ENCODE results near the gene OR10A6. TPM values are rescaled to one million over a fixed set of nuclear protein-coding genes. Genes with fewer than 3 reads are reported as not detected.

The OR10A6 gene
- total and polyA plus RNA-seq, 9 of the 15 experiments (the other 6 are each of a cell fraction or from before 2014, with no cell fraction given), result not detected

DNA sequence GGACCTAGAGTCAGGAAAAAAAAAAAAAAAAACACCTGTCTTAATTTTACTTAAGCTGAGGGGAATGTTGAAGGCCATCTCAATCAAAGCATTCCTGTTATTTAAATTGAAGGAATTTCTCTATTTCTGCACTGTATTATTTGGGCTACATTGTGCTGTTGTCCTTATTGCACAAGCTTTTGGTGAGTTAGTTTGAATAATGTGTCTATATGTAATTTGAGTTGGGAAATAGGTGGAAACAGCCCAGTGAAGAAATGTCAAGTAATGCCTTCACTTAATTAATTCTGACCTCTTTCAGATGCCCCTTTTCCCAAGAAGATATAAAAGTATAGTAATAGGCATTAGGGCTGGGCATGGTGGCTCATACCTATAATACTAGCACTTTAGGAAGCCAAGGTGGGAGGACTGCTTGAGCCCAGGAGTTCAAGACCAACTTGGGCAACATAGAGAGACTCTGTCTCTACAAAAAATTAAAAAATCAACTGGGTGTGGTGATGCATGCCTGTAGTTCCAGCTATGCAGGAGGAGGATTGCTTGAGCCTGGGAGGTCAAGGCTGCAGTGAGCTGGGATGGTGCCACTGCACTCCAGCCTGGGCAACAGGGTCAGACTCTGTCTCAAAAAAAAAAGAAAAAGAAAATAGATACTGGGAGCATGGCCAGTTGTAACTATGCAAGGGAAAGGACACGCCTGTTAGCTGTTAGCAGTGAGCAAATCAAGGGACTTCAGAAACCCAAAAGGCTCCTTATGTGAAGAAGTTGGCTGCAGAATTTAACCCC, 34.9 kb downstream of the OR10A6 start:
- WGBS (ENCODE audit: insufficient coverage, low coverage, missing lambda C conversion rate), result 0% methylated on average over 1 of the region's 1 CpG
- Histone ChIP-seq H3K9me1 (ENCODE audit: control insufficient read depth, insufficient read depth, low read length) (no peaks in the 10 kb centered on the region), H3K4me1 (replicated peaks in 1 of 2; ENCODE audit: control insufficient read depth in 2 of 2, insufficient read depth in 2 of 2, low read length in 2 of 2) (no peaks in the 10 kb centered on the region), H3K9me3 (replicated peaks; ENCODE audit: control insufficient read depth, insufficient read depth, low read depth, low read length) (no peaks in the 10 kb centered on the region), H2AFZ (ENCODE audit: low read depth, low read length) (no peak overlapping the region), H4K20me1 (replicated peaks; ENCODE audit: control insufficient read depth, insufficient read depth, low read length) (no peaks in the 10 kb centered on the region), H3K27ac (ENCODE audit: extremely low read depth, low read depth, low read length) (no peak overlapping the region), H3K36me3 (ENCODE audit: control insufficient read depth, insufficient read depth, low read length) (no peaks in the 10 kb centered on the region), H3K9ac (ENCODE audit: insufficient read depth in 1 of 2, low read depth in 2 of 2, low read length in 2 of 2) (no peak overlapping the region), H3K4me3 (no peak overlapping the region), H3K27me3 (ENCODE audit: control insufficient read depth in 2 of 2, insufficient read depth in 2 of 2, low read length in 2 of 2) (peaks cover 0 to 4% of the 10 kb centered on the region in 2 experiments; a peak in 1 of 5 replicates), H3K79me2 (ENCODE audit: control insufficient read depth, insufficient read depth, low read length) (no peaks in the 10 kb centered on the region), H3K4me2 (ENCODE audit: insufficient read depth, low read length) (no peak overlapping the region)
- no TSS peak for BruUV-seq (replicated peaks)
- in situ Hi-C loops (cut with MboI), result loop anchor here (10.0 kb wide), 1 partner anchor 199 kb away; no protein-coding TSS in a partner anchor
- DNase-seq (ENCODE audit: extremely low read depth in 1 of 4, low spot score in 3 of 4) (no peak), FAIRE-seq (no peak), ATAC-seq (no peak)
- CTCF ChIA-PET (ENCODE audit: low intra/inter-chr PET ratio), result no interaction called here
- intact Hi-C loops (cut with micrococcal nuclease), result no loop called here
- POLR2A ChIA-PET, result no interaction called here
- TF ChIP-seq TSC22D4 (tag; IDR thresholded peaks at IDR 0.05), result no peak
- no peak for TF ChIP-seq ZNF12 (CRISPR knock-in tag; IDR thresholded peaks at IDR 0.05)
- TF ChIP-seq, protein P1, sequence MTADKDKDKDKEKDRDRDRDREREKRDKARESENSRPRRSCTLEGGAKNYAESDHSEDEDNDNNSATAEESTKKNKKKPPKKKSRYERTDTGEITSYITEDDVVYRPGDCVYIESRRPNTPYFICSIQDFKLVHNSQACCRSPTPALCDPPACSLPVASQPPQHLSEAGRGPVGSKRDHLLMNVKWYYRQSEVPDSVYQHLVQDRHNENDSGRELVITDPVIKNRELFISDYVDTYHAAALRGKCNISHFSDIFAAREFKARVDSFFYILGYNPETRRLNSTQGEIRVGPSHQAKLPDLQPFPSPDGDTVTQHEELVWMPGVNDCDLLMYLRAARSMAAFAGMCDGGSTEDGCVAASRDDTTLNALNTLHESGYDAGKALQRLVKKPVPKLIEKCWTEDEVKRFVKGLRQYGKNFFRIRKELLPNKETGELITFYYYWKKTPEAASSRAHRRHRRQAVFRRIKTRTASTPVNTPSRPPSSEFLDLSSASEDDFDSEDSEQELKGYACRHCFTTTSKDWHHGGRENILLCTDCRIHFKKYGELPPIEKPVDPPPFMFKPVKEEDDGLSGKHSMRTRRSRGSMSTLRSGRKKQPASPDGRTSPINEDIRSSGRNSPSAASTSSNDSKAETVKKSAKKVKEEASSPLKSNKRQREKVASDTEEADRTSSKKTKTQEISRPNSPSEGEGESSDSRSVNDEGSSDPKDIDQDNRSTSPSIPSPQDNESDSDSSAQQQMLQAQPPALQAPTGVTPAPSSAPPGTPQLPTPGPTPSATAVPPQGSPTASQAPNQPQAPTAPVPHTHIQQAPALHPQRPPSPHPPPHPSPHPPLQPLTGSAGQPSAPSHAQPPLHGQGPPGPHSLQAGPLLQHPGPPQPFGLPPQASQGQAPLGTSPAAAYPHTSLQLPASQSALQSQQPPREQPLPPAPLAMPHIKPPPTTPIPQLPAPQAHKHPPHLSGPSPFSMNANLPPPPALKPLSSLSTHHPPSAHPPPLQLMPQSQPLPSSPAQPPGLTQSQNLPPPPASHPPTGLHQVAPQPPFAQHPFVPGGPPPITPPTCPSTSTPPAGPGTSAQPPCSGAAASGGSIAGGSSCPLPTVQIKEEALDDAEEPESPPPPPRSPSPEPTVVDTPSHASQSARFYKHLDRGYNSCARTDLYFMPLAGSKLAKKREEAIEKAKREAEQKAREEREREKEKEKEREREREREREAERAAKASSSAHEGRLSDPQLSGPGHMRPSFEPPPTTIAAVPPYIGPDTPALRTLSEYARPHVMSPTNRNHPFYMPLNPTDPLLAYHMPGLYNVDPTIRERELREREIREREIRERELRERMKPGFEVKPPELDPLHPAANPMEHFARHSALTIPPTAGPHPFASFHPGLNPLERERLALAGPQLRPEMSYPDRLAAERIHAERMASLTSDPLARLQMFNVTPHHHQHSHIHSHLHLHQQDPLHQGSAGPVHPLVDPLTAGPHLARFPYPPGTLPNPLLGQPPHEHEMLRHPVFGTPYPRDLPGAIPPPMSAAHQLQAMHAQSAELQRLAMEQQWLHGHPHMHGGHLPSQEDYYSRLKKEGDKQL (CRISPR knock-in tag; IDR thresholded peaks at IDR 0.05; ENCODE audit: borderline replicate concordance), result no peak
- no peak for TF ChIP-seq SAP30 (IDR thresholded peaks at IDR 0.05; ENCODE audit: borderline replicate concordance, insufficient read depth, low read depth, low read length, poor library complexity, severe bottlenecking)
- no peak for TF ChIP-seq TEAD4 (IDR thresholded peaks at IDR 0.05; ENCODE audit: low read length)
- no peak for TF ChIP-seq TEAD4 (CRISPR knock-in tag; IDR thresholded peaks at IDR 0.05; ENCODE audit: borderline replicate concordance)
- no peak for TF ChIP-seq ZBTB8A (IDR thresholded peaks at IDR 0.05; ENCODE audit: partially characterized antibody)
- no peak for TF ChIP-seq ZC3H4 (CRISPR knock-in tag; IDR thresholded peaks at IDR 0.05; ENCODE audit: borderline replicate concordance)
- TF ChIP-seq ZNF785 (CRISPR knock-in tag; IDR thresholded peaks at IDR 0.05), result no peak
- TF ChIP-seq, protein P2, sequence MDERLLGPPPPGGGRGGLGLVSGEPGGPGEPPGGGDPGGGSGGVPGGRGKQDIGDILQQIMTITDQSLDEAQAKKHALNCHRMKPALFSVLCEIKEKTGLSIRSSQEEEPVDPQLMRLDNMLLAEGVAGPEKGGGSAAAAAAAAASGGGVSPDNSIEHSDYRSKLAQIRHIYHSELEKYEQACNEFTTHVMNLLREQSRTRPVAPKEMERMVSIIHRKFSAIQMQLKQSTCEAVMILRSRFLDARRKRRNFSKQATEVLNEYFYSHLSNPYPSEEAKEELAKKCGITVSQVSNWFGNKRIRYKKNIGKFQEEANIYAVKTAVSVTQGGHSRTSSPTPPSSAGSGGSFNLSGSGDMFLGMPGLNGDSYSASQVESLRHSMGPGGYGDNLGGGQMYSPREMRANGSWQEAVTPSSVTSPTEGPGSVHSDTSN (CRISPR knock-in tag; IDR thresholded peaks at IDR 0.05; ENCODE audit: low read depth), result no peak
- TF ChIP-seq, protein P2 (tag; conservative IDR thresholded peaks at IDR 0.05; ENCODE audit: low read depth), result no peak

All from K562 (cell line).